NCI-H2196 (cell line): ENCODE results near the gene HACL1.

Experiments used
- DNase-seq: peaks from one replicate; lab custom pipeline; 2025; ENCODE audit not compliant: unreplicated experiment; lab: John Stamatoyannopoulos, UW

The HACL1 gene

DNA sequence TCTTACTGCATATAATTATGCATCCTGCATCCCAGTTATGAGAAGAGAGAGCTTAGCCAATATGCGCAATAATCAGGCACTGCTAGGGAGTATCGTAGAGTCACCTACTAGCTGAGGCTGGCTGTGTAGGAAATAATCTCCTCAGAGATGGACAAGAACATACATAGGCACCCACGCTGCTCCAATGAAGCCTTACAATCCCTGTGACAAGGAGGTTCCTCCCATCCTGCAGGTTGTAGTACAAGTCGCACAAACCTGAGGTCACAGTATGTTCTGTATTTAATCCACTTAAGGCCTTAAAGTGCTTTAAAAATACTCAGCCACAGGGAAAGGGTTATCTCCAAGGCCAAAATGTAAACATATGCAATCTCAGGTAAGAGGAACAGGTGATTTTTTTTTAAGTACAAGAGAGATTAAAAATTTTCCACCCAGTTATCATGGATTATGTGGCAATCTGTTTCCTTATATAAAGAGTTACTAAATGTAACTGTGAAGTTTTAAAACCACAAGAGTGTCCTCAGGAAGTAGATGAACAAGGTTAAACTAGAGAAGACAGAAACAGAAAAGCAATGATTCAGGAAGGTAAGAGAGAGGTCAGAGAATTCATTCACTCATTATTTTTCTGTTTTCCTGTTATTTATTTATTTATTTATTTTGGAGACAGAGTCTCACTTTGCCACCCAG lies 72.4 kb downstream of the HACL1 start:
- no peak for DNase-seq

DNA sequence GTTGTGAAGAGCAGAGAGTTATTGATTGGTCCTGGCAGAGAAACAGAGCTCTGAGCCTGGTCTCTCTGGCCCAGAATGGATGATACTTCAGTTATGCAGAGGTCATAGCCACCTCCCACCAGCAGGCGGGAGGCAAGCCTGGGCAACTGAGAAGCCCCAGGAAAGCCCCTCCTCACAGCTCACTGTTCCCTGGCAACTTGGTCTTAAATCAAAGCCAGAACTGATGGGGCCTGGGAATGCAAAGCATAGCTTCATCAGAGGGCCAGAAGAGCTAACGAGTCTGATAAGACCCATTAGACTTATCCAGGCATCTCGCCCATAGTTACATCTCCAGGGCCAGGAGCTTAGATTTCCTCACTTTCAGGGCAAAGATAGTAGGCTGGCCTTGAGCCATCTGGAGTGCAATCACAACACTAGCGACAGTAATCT lies 74.3 kb downstream of the HACL1 start:
- DNase-seq: peak; percentile 17

DNA sequence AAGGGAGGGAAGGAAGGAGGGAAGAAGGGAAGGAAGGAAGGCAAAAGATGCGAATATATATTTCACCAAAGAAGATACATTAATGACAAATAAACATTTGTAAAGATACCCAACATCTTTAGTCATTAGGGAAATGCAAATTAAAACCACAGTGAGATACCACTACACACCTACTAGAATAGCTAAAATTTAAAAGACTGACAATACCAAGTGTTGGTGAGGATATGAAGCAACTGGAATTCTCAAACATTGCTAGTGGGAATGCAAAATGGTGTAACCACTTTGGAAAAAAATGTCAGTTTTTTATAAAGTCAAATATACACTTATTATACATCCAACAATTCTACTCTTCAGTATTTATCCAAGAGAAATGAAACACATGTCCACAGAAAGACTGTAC lies 75.6 kb downstream of the HACL1 start:
- no peak for DNase-seq

DNA sequence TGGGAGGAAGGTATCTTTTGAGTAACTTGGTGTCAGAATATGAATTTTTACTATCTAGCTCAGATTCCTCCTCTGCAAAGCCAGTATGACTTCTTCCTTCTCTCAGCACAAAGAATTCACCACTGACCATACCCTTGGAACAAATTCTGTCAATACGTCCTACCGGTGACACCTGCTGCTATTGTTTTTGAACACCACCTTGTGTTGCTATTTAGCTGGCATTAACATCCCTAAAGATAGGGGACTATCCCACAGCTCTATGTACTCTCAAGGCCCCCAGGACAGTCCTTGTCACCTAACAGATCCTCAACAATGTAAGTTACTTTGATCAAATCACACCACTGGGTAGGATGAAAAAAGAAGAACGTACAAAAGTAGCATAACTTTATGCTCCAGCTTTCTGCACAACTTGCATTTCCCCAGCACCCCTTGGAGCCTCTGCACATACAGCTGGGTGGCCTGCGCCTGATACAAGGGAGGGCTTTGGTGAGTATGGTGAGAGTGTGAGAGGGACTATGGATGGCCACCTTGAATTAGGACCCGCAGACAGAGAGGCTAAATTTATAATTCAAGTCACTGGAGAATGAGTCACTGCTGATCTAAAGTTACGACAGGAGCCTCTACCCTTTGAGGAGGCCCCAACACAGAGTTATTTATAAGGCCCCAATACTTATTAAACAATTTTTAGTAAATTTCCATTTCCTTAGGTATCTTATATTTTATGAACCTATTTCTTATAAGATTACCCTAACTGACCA lies 77.5 kb downstream of the HACL1 start:
- no peak for DNase-seq

DNA sequence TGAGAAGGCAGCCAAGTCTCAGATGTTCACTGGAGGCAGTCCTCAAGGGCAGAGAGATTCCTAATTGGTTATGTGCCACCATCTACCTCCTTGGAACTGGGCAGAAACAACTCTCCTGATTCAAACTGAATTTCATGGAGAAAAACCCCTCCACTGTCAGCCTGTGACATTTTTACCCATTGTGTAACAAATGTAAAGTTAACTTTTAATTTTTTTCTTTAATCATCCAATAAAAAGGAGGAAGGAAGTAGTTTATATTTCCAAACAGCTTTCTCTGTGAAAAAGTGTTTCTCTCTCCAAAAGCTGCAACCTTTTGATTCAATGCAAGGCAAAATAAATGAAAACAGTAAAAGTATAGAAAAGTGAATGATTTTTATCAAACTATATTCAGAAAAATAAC lies 79.4 kb downstream of the HACL1 start:
- no peak for DNase-seq

DNA sequence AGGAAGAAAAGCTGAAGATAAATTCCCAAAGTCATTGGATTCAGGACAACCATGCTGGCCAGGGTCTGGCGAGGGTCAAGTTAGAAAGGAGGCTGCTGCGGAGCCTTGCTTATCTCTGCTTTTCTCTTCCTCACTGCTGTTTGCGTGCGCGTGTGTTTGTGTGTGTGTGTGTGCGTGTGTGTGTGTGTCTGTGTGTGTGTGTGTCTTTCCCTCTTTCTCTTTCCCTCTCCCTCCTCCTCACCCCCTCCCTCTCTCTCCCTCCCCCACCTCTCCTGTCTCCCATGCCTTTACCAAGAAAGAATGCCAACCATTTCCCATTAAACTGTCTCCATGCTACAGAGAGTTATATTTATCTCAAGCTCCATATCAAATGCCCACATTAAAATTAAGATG lies 79.8 kb downstream of the HACL1 start, which contains the start of gene COLQ:
Gene COLQ (minus strand): TSS at position 134 of the 393 bp plus-strand sequence. CDS start 81 bp downstream, at position 53.
- DNase-seq: no peak

DNA sequence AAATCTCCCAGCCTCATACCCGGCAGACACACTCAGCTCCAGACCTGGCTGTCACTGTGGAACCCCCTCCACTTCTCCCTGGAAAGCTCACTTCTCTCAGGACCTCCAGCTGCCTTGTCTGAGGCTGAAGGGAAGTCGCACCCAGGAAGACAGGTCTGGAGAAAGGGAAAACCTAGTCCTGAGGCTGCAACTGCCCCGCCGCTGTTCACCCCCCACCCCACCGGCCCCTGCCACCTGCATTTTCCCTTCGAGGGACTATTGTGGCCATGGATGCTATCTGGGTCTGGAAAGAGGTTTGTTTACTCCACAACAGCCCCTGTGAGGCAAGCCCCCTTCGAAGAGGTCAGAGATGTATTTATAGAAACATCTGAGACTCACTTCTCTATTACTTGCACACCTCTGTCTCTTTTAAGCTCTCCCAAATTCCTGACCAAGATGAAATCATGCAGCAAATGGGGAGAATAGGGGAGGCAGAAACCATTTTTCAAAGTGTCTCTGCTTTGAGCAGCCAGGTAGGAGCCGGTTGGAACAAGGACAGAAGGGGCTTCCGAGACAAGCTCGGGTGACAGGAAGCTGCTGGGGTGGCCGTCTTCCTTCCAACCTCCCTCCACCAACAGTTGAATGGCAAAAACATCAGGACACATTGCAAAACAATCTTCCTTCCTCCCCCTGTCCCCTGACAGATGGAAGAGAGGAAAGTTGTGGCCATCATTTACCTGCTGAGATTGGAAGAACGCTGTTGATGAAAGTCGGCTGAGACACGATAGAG lies 80.4 kb downstream of the HACL1 start:
- no peak for DNase-seq

DNA sequence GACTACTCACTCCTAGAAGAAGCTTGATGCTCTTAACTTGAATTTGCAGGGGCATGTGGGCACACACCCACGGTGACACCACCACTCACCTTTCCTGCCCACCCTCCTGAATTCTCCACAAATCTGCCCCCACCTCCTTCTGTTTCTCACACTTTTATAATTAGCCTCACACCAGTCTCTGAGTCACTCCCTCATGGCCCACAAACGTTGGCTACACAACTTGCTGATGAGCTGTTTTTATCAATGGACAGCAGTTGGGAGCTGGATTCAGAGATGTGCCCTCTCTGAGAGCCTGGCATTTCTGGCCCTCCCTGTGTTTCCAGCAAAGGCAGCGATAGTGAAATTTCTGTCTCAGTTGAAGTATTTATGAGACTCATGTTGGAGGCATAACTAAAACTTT lies 81.2 kb downstream of the HACL1 start:
- DNase-seq: no peak

DNA sequence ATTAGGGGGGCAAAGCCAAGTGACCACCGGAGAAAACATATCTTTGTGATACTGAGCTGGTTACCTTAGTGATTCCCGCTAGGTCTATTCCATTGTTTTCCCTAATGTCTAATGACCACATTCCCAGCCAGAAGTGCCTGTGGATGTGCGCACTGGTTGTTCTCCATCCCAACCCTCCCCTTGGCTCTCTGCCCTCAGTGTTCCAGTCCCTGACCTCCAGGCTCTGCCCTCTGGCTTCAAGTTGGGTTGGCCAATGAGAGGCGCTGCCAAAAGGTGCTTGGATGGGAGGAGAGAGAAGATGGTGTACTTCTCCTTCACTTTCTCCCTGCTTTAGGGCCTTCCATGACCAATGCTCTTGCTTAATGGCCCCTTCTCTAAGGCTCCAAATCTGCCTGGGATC lies 82.3 kb downstream of the HACL1 start:
- DNase-seq: no peak

DNA sequence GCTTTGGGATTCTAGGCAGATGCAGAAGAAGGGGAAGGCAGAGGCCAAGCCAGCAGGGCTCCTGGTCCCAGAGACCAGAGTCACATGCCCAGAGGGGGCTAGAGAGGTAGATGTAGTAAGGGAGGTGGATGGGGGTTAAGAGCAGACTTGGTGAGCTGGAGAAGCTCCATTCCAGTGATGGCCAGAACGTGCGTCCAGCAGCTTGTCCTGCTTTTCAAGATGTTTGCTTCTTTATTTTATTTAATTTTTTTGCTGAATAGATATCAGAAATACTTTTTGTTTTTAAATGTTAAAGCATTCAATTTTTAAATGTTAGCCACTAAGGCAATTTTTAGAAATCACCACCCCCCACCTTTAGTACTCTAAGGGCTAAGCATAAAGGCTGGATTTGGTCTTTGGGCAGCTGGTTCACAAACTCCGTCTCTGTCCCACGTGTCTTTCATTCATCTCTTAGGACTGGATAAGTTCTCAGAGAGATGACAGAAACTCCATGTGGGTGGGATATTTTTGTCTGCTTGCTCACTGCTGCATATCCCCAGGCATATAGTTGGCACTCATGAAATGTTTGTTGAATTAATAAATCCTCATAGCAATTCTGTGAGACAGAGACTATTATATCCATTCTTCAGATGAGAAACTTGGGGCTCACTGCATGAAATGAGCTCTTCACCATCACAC lies 86.6 kb downstream of the HACL1 start:
- no peak for DNase-seq

DNA sequence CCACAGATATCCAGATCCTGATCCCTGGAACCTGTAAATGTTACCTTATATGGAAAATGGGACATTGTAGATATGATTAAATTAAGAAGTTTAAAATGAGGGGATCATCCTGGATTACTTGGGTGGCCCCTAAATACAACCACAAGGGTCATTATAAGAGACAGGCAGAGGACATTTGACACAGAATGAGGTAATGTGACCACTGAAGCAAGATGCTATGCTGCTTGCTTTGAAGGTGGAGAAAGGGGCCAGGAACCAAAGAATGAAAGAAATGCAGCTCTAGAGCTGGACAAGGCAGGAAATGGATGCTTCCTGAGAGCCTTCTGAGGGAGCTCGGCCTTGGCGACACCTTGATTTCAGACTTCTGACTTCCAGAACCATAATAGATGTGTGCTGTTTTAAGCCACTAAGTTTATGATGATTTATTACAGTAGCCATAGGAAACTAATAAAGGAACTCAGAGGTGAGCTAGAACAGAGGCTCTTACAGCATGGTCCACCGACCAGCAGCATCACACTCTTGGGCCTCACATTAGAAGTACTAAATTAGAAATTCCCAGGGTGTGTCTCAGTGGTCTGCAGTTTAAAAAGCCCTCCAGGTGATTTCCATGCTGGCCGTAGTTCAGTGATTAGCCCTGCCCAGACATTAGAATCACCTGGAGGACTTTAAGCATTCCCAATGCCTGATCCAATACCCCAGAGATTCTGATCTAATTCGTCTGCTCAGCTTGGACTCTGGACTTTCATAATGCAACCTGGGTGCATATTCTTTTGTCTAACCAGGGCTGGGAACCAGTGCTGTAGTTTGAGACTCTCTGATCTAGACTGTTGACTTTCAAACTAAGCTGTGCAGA lies 87.3 kb downstream of the HACL1 start:
- DNase-seq: no peak

DNA sequence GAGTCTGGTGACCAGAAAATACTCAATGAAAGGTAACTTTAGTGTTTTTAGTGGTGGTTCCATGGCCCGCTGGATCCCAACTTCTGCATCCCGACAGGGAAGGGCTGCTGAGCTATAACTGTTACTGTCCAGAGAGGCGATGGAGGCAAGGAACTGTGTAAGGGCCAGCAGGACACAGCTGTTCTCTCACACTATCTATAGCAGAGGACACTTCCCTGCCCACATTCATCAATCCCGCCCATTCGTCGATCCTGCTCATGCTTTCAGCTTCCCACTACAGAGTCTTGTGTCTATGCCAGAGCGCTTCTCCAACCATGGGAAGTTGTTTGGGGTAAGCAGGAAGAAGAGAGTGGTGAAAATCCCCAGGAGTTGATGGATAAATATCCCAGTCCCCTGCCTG lies 88.3 kb downstream of the HACL1 start:
- no peak for DNase-seq

DNA sequence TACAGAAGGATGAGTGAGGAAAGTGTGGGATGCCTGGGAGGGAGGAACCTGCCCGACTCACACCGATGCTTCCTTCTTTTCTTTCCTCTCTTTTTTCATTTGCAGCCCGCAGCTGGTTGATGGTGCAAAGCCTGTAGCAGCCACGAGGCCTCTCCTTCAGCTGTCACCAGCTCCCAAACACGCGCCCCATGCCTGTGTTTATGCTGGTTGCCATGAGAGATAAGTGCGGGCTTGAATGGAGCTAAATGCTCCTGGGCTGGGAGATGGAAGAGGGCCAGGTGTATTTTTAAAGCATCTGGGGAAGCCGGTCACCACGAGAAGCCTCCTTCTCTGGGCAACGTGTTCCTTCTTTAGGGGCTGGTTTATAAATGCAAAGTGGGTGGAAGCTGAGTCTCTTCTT lies 89.2 kb downstream of the HACL1 start:
- DNase-seq: peak; percentile 63

DNA sequence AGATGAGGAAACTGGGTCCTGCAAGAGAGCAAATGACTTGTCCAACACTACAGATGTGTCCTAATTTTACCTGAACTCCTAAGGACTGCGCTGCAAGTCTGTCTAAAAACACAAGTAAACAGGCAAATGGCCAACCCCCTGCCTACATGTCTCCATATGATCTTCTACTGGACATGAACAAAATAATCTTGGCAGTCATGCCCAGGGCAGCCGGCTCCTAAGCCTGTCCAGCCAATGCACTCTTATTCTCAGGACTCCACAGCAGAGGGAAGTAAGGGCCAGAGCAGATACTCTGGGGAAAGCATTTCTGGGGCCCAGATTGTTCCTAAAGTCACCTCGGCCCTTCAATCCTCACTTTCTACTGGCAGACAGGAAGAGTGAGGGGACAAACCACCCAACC lies 90.2 kb downstream of the HACL1 start:
- DNase-seq: no peak
